Measurements from ENCODE around the gene HSPA1A.
"Not testable (repeated sequence)": the region's sequence is repeated elsewhere in the genome, so short reads cannot be mapped to it uniquely, and the experiment has no call there.

The HSPA1A gene

DNA sequence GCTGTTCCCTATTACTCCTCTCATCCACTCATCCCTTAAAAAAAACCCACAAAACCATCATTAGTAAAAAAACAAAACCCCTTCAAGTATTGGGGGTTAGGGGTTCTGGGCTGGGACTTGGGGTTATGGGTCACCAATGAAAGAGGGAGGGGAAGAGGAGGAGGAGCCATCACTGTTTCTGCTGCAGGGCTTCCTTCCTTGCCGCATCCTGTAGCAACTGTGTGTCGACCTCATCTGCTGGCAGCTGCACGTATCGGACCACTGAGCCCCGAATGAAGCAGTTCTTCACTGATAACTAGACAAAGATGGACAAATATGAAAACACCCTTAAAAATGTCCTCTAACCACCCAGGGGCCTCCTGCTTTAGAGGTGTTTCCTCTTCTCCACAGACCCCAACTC lies 17.8 kb upstream of the HSPA1A start:
- no peak overlapping the region for H3K4me3 ChIP-seq (ENCODE audit: low read length)
- no peak overlapping the region for H3K27ac ChIP-seq (ENCODE audit: low read length)
- H3K27me3 ChIP-seq (ENCODE audit: low read depth, low read length): no peaks in the 10 kb centered on the region
- no peaks in the 10 kb centered on the region for H3K36me3 ChIP-seq (replicated peaks; ENCODE audit: low read depth, low read length)
- no peak for TF ChIP-seq CTCF (IDR thresholded peaks at IDR 0.05; ENCODE audit: low read depth, low read length)
- no peak for TF ChIP-seq EZH2phosphoT487 (IDR thresholded peaks at IDR 0.05; ENCODE audit: low read depth)
- H3K4me1 ChIP-seq (ENCODE audit: low read length): peaks cover 6% of the 10 kb centered on the region; the same call in 1 of the 2 replicates
- H3K79me2 ChIP-seq (ENCODE audit: low read length): peaks cover 30% of the 10 kb centered on the region
- H3K9ac ChIP-seq (ENCODE audit: low read length): no peak overlapping the region
- H3K9me3 ChIP-seq (ENCODE audit: insufficient read depth, low read length): no peaks in the 10 kb centered on the region
- H3K4me2 ChIP-seq (ENCODE audit: low read length): no peak overlapping the region
- H4K20me1 ChIP-seq (ENCODE audit: insufficient read depth, low read length): no peaks in the 10 kb centered on the region
- no peak overlapping the region for H2AFZ ChIP-seq (ENCODE audit: low read depth, low read length)

DNA sequence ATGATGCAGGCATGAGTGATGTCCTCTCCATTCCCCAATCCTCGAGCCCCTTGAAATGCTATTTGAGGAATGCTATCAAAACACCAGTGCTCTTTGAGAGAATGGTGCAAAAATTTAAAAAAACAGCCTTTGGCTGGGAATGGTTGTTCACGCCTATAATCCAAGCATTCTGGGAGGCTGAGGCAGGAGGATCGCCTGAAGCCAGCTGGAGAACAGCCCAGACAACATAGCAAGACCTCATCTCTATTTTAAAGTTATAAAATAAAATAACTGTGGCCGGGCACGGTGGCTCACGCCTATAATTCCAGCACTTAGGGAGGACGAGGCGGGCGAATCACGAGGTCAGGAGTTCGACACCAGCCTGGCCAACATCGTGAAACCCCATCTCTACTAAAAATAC lies 15.6 kb upstream of the HSPA1A start:
- no peak for TF ChIP-seq EZH2phosphoT487 (IDR thresholded peaks at IDR 0.05; ENCODE audit: low read depth)
- TF ChIP-seq CTCF (IDR thresholded peaks at IDR 0.05; ENCODE audit: low read depth, low read length): no peak
- Histone ChIP-seq H3K9ac (ENCODE audit: low read length) (no peak overlapping the region), H3K4me3 (ENCODE audit: low read length) (no peak overlapping the region), H3K9me3 (ENCODE audit: insufficient read depth, low read length) (no peaks in the 10 kb centered on the region), H4K20me1 (ENCODE audit: insufficient read depth, low read length) (no peaks in the 10 kb centered on the region), H3K36me3 (replicated peaks; ENCODE audit: low read depth, low read length) (no peaks in the 10 kb centered on the region), H3K4me1 (ENCODE audit: low read length) (no peaks in the 10 kb centered on the region), H3K27ac (ENCODE audit: low read length) (no peak overlapping the region), H2AFZ (ENCODE audit: low read depth, low read length) (no peak overlapping the region), H3K79me2 (ENCODE audit: low read length) (peaks cover 9% of the 10 kb centered on the region), H3K4me2 (ENCODE audit: low read length) (no peak overlapping the region), H3K27me3 (ENCODE audit: low read depth, low read length) (no peaks in the 10 kb centered on the region)

DNA sequence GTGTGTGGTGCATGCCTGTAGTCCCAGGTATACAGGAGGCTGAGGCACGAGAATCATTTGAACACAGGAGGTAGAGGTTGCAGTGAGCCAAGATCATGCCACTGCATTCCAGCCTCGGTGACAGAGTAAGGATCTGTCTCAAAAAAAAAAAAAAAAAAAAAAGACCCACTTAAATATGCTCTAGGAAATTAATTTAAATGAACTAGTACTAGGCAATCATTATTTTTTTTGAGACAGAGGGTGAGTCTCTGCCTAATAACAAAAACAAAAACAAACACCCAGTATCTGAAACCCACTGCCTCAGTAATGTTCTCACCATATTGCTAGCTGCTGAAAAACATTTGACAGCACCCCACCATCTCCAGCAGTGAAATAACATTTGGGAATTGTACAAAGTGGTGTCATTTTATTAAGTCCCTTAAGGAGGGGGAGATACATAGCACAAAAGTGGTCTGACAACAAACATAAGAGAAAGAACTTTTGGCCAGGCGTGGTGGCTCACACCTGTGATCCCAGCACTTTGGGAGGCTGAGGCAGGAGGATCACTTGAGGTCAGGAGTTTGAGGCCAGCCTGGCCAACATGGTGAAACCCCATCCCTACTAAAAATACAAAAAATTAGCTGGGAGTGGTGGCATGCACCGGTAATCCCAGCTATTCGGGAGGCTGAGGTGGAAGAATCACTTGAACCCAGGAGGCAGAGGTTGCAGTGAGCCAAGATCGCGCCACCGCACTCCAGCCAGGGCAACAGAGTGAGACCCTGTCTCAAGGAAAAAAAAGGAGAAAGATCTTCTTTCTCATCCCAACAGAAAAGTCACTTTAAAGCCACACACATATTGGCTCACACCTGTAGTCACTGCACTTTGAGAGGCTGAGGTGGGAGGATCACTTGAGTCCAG lies 14.1 kb upstream of the HSPA1A start:
- H3K36me3 ChIP-seq (replicated peaks; ENCODE audit: low read depth, low read length); H3K4me3 ChIP-seq (ENCODE audit: low read length); H3K9ac ChIP-seq (ENCODE audit: low read length): not testable (repeated sequence)

DNA sequence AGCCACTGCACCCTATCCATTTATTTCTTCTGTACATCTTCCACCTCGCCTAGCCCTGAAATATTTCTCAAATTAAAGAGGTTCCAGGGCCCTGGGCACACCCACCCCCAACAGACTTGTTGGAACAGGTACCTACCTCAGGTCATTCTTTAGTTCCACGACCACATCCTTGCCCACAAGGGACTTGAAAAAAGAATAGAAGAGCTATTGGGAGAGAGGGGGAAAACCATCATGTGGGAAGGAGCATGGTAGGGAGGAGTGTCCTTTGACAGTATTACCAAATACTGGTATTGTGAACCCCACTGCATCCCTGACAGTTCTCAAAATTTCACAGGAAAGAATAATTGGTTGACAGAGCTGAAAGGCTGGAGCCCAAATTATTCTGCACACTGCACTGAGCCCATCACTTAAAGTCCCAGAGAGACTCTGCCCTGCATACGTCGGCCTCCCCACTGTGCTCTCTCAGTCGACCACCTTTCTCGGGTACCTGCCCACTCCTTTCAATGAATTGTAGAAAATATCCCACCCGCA lies 9.3 kb upstream of the HSPA1A start:
- Histone ChIP-seq H3K4me3 (ENCODE audit: low read length) (peak overlapping the region; percentile 99), H3K4me2 (ENCODE audit: low read length) (peak overlapping the region; percentile 88), H3K9me3 (ENCODE audit: insufficient read depth, low read length) (no peaks in the 10 kb centered on the region), H4K20me1 (ENCODE audit: insufficient read depth, low read length) (no peaks in the 10 kb centered on the region), H3K27ac (ENCODE audit: low read length) (peak overlapping the region; percentile 74), H3K4me1 (ENCODE audit: low read length) (peaks cover 4% of the 10 kb centered on the region; the same call in 1 of the 2 replicates), H2AFZ (ENCODE audit: low read depth, low read length) (peak overlapping the region; percentile 84), H3K27me3 (ENCODE audit: low read depth, low read length) (no peaks in the 10 kb centered on the region), H3K36me3 (replicated peaks; ENCODE audit: low read depth, low read length) (no peaks in the 10 kb centered on the region), H3K9ac (ENCODE audit: low read length) (peak overlapping the region; percentile 96), H3K79me2 (ENCODE audit: low read length) (peaks cover 14% of the 10 kb centered on the region)
- no peak for TF ChIP-seq CTCF (IDR thresholded peaks at IDR 0.05; ENCODE audit: low read depth, low read length)
- no peak for TF ChIP-seq EZH2phosphoT487 (IDR thresholded peaks at IDR 0.05; ENCODE audit: low read depth)

More for the DNA sequence above, 14.1 kb upstream of the HSPA1A start:
- not testable (repeated sequence) for H3K4me1 ChIP-seq (ENCODE audit: low read length); H2AFZ ChIP-seq (ENCODE audit: low read depth, low read length); H3K27ac ChIP-seq (ENCODE audit: low read length); H3K27me3 ChIP-seq (ENCODE audit: low read depth, low read length); H4K20me1 ChIP-seq (ENCODE audit: insufficient read depth, low read length); H3K4me2 ChIP-seq (ENCODE audit: low read length); H3K79me2 ChIP-seq (ENCODE audit: low read length); H3K9me3 ChIP-seq (ENCODE audit: insufficient read depth, low read length)

All from OCI-LY3 (cell line).